ENCODE results near the gene NDUFS5.
"Not testable (repeated sequence)": the region's sequence is repeated elsewhere in the genome, so short reads cannot be mapped to it uniquely, and the experiment has no call there.

Gene NDUFS5

DNA sequence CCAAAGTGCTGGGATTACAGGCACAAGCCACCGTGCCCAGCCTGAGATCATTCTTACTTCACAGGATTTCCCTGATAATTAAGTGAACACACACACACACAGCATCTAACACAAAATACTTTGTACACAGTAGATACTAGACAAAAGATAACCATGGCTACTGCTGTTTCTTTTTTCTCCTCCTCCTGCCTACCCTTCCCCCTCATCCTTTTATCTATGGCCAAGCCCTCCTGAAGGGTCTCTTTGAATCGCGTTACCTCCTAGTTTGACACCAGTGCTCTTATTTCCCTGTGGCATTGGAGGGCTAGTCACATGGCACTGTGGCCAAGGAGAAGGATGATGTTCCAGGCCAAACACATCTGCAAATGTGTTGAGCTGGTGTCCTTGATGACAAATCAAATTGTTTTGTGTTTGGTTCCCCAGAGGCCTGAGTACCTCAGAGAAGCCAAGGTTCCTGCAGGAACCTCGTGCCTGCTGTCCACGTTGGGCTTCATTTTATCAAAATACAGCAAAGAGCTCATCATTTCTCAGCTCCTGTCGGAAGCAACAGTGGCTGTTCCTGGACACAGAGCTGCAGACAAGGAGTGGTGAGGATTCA is 20.6 kb downstream of the NDUFS5 start:
- DNase-seq (ENCODE audit: low spot score) = no peak
- TF ChIP-seq, protein P1, sequence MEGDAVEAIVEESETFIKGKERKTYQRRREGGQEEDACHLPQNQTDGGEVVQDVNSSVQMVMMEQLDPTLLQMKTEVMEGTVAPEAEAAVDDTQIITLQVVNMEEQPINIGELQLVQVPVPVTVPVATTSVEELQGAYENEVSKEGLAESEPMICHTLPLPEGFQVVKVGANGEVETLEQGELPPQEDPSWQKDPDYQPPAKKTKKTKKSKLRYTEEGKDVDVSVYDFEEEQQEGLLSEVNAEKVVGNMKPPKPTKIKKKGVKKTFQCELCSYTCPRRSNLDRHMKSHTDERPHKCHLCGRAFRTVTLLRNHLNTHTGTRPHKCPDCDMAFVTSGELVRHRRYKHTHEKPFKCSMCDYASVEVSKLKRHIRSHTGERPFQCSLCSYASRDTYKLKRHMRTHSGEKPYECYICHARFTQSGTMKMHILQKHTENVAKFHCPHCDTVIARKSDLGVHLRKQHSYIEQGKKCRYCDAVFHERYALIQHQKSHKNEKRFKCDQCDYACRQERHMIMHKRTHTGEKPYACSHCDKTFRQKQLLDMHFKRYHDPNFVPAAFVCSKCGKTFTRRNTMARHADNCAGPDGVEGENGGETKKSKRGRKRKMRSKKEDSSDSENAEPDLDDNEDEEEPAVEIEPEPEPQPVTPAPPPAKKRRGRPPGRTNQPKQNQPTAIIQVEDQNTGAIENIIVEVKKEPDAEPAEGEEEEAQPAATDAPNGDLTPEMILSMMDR (IDR thresholded peaks at IDR 0.05; ENCODE audit: extremely low read depth, missing control alignments) = no peak

DNA sequence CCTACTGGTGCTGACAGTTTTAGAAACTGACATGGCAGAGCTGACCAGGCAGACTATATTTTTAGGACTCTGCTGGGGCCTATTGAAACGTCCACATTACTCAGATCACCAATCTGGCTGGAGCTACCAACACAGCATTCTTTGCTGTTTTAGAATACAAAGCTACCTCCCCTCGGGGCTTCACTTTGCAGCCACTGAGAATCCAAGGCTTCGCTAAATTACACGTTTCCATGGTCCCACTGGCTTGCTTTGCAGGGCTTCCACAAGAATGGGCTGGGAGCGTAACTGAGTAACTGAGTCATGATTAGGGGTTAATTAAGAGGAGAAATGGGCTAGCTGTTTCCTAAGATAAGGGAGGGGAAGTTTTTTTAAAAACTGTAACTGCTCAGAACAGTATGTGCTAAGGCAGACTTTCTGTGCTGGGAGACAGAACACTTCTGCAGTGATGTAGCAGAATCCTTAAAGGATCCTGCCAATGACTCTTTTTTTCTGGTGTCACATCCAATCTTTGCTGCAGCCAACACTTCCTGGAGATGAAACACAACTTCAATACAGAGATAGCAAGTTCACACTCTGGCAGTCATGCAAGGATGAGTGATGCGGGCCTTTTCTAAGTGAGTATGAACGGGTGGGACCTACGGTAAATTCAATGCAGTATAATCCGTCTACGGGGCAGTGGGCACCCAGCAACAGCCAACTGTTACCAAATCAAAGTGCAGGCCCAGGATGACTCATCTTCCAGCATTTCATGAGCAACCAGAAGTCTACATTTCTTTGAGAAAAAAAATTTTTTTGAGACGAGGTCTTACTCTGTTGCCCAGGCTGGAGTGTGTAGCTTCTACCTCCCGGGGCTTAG is 21.5 kb downstream of the NDUFS5 start:
- TF ChIP-seq, protein P1 (IDR thresholded peaks at IDR 0.05; ENCODE audit: extremely low read depth, missing control alignments) = no peak
- DNase-seq (ENCODE audit: low spot score) = no peak

DNA sequence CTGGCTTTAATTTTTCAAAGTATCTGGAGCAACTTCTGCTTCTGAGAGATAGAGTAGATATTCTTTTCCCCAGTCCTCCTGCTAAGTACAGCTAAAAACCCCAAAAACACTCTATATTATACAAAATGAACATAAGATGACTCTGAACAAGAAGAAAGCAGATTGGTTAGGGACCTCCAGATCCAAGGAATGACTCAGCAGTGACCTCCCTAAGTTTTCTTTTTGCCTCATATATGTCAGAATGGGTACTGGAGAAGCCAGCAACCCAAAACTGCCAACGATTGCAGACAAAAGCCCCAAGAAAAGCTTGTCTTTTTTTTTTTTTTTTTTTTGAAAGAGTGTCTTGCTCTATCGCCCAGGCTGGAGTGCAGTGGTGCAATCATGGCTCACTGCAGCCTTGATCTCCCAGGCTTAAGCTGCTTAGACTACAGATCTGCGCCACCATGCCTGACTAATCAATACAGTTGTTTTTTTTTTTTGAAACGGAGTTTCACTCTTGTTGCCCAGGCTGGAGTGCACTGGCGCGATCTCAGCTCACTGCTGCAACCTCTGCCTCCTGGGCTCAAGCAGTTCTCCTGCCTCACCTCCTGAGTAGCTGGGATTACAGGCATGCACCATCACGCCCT is 22.7 kb downstream of the NDUFS5 start:
- TF ChIP-seq, protein P1 (IDR thresholded peaks at IDR 0.05; ENCODE audit: extremely low read depth, missing control alignments) = no peak
- no peak for DNase-seq (ENCODE audit: low spot score)

DNA sequence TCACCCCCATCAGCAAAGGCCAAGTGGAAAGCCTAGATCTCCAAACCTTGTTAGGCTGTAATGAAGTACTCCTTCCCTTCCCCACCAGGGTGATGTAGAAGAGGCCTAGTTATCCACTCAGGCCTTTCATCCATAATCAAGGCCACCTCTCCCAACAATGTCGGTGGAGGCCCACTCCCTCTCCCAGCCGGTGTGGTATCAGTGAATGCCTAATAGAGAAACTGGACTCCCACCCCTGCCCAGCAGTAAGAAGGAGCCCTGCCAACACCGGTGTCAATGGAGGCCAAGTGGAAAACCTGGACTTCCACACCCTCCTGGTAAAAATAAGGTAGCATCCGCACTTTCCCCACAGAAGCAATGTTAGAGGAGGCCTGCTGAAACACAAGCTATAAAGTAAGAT is 23.9 kb downstream of the NDUFS5 start:
- no peak for DNase-seq (ENCODE audit: low spot score)
- TF ChIP-seq, protein P1 (IDR thresholded peaks at IDR 0.05; ENCODE audit: extremely low read depth, missing control alignments) = no peak

DNA sequence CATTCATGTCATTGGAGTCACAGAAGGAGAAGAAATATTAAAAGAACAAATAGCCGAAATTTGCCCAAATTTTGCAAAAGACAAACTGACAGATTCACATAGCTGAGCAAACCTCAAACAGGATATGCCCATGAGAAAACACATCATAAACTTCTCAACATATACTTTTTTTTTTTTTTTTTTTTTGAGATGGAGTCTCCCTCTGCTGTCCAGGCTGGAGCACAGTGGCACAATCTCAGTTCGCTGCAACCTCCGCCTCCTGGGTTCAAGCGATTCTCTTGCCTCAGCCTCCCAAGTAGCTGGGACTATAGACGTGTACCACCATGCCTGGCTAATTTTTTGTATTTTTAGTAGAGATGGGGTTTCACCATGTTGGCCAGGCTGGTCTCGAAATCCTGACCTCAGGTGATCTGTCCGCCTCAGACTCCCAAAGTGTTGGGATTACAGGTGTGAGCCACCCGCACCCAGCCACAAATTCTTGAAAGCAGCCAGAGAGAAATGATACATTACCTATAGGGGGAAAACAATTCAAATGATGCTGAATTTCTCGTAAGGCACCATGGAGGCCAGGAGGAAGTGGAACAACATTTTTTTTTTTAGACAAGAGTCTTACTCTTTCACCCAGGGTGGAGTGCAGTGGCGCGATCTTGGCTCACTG is 25.2 kb downstream of the NDUFS5 start:
- DNase-seq (ENCODE audit: low spot score) = not testable (repeated sequence)

DNA sequence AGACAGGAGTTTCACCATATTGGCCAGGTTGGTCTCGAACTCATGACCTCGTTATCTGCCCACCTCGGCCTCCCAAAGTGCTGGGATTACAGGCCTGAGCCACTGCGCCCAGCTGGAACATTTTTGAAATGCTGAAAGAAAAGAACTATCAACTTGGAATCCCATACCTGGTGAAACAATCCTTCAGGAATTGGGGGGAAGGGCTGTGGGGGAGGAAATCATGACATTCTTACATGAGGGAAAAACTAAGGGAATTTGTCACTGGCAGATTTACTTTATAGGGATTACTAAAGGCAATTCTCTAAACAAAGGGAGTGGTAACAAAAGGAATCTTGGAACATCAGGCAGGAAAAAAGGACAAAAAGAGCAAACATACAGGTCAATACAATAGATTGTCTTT is 25.8 kb downstream of the NDUFS5 start:
- TF ChIP-seq, protein P1 (IDR thresholded peaks at IDR 0.05; ENCODE audit: extremely low read depth, missing control alignments) = no peak
- no peak for DNase-seq (ENCODE audit: low spot score)

DNA sequence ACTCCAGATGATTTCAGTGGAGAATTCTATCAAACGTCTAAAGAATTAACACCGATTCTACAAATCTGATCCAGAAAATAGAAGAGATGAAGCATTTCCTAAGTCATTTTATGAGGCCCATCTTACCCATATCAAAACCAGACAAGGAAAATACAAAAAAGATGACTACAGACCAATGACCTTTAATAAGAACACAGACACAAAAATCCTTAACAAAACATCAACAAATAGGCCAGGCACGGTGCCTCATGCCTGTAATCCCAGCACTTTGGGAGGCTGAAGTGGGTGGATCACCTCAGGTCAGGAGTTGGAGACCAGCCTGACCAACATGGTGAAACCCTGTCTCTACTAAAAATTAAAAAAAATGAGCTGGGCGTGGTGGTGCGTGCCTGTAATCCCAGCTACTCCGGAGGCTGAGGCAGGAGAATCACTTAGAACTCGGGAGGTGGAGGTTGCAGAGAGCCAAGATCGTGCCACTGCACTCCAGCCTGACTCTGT is 29.1 kb downstream of the NDUFS5 start:
- not testable (repeated sequence) for DNase-seq (ENCODE audit: low spot score)

DNA sequence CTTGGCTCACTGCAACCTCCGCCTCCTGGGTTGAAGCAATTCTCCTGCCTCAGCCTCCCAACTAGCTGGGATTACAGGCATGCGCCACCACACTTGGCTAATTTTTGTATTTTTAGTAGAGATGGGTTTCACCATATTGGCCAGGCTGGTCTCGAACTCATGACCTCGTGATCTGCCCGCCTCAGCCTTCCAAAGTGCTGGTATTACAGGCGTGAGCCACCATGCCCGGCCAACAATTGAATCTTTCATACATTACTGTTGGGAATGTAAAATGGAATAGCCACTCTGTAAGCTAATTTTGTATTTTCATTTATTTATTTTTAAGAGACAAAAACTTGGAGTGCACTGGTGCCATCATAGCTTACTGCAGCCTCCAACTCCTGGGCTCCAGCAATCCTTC is 35.4 kb downstream of the NDUFS5 start:
- DNase-seq (ENCODE audit: low spot score) = not testable (repeated sequence)
